ENCODE results near the gene HMGB3.

HMGB3 gene

DNA sequence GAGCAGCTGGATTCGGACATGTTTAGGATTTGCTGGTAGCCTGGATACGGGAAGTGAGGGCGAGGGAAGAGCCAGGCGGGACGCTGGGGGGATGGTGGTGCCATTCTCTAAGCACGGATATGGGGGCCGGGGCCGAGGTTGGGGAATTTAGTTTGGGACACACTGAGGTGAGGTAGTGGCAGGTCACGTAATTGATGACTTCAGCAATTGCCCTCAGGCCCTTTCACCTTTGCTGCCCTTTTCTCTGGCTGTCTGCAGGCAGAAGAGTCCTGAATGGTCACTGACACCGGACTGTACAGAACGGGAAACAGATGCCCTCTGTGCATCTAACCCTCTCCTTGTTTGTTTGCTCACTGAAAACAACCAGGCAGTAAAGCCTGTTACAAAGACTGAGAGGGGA, 16.9 kb upstream of the HMGB3 start:
- H3K27ac ChIP-seq = peak overlapping the region; percentile 55
- TF ChIP-seq, protein P1, sequence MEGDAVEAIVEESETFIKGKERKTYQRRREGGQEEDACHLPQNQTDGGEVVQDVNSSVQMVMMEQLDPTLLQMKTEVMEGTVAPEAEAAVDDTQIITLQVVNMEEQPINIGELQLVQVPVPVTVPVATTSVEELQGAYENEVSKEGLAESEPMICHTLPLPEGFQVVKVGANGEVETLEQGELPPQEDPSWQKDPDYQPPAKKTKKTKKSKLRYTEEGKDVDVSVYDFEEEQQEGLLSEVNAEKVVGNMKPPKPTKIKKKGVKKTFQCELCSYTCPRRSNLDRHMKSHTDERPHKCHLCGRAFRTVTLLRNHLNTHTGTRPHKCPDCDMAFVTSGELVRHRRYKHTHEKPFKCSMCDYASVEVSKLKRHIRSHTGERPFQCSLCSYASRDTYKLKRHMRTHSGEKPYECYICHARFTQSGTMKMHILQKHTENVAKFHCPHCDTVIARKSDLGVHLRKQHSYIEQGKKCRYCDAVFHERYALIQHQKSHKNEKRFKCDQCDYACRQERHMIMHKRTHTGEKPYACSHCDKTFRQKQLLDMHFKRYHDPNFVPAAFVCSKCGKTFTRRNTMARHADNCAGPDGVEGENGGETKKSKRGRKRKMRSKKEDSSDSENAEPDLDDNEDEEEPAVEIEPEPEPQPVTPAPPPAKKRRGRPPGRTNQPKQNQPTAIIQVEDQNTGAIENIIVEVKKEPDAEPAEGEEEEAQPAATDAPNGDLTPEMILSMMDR (conservative IDR thresholded peaks at IDR 0.05) = no peak
- TF ChIP-seq ZFX (IDR thresholded peaks at IDR 0.05) = no peak

DNA sequence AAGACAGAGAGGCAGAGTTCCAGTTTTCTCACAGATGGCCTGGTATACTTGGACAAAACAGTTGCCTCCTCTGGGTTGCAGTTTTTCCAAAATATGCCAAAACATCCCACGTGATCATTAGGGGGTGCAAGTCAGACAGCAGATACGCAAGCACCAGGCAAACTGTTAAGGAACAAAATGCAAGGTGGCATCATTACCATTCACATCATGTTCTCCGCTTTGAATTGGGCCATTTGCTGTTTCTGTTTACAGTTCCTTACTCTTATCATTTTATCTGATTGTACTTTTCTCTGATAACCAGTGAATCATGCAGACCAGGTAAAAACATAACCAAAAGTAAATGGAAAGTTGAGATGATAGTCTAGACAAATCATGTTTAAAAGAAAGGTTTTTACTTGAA, 16.4 kb upstream of the HMGB3 start:
- H3K27ac ChIP-seq = peak overlapping the region; percentile 55
- TF ChIP-seq, protein P1 (conservative IDR thresholded peaks at IDR 0.05) = no peak
- no peak for TF ChIP-seq ZFX (IDR thresholded peaks at IDR 0.05)

DNA sequence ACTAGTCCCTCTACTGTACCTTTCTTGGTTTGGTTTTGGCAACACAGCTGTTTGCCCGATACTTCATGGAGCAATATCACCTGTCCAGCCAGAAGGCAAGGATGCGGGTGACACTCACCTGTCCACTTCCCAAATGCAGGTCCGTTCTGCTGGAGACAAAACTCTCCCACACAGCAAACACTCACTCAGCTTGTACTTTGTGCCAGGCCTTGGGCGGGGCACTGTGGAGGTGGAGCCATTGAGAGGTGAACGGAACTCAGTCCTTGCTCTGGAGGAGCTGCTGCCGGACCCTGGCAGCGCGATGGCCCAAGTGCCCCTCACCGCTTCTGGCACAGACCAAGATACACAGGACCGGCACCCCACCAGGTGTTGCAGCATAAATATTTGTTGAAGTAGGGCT, 15.3 kb upstream of the HMGB3 start:
- no peak overlapping the region for H3K27ac ChIP-seq
- TF ChIP-seq, protein P1 (conservative IDR thresholded peaks at IDR 0.05) = no peak
- no peak for TF ChIP-seq ZFX (IDR thresholded peaks at IDR 0.05)

DNA sequence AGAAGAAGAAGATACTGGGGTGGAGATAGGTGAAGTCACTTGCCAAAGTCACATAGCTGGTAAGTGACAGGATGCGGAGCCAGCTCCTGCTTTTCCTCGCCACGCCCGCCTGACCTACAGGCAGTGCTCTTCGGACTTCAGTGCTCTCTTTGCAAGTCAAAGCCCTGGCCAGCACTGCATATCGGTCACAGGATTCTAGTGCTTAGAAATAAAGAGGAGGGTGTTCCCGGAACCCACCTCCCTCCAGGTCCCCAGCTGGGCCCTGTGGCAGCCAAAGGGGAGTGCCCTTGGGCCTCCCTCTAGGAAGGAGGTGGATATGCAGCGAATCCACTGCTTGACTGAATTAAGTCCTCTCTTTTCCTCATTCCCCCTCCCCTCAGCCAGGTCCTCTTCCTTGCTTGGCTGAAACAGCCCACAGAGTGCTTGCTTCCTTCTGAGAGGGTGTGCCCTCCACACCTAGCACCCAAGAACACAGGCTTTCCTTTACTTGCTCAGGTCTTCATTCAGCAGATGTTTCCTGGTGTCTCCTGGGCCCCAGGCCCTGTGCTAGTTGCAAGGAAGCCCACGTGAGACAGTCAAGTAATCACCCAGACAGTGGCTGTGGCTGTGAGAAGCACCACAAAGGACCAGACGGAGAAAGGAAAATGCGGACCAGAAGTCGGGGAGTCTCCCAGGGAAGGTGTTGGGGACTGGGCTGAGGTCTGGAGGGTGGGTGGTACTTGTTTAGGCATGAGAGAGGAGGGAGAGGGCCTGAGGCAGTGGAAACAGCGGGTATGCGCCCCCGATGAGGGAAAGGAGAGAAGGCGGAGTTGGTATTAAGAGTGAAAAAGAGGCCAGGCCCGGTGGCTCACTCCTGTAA, 14.0 kb upstream of the HMGB3 start:
- H3K27ac ChIP-seq = no peak overlapping the region
- TF ChIP-seq, protein P1 (conservative IDR thresholded peaks at IDR 0.05) = no peak
- no peak for TF ChIP-seq ZFX (IDR thresholded peaks at IDR 0.05)

DNA sequence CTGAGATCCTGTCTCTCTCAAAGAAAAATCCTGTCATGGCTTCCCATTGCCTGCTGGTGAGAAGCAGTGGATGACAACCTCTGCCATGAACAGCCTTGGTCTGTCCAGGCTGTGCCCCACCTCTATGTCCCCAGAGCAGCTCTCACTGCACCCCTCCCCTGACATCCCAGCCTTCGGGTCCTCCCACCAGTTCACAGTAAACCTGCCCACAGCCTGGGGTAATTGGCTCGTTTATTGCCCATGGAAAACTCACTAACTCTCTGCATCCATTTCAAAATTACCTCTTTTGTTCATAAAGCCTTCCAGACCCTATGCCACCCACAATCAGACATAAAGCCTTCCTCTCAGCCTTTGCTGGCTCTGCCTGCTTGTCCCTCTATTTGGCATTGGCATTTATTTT, 10.7 kb upstream of the HMGB3 start:
- TF ChIP-seq, protein P1 (conservative IDR thresholded peaks at IDR 0.05) = no peak
- no peak for TF ChIP-seq ZFX (IDR thresholded peaks at IDR 0.05)
- H3K27ac ChIP-seq = no peak overlapping the region

DNA sequence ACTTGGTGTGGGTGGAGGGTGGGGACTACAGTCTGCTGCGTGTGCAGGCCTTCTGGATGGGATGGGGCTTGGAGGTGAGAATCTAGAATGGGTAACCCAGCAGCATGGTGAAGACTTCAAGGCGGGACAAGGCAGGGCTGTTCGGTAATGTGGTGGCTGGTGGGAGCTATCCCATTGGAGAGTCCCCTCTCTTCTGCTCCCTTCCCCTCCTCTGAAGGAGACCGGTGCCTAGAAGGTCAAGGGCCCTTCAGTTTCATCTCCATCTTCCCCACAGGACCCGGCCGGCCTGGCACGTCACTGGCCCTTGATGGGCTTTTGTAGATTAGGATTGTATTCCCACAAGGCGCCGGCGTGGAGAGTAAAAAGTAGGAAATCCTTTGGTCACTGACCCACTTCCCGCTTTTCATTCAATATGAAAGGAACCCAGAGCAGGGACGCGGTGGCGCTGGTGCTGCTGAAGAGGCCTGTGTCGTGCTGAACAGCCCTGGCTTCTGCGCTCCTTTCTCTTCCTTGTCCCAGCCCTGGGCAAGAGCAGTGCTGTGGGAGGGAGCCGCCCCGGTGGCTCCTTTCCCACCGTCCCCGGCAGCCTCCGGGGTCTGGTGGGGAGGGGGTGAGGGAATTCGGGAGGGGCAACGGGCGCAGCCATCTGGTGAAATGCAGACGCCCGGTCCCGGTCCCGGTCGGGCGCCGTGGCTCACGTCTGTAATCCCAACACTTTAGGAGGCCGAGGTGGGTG, 7.3 kb upstream of the HMGB3 start:
- TF ChIP-seq, protein P1 (conservative IDR thresholded peaks at IDR 0.05) = no peak
- TF ChIP-seq ZFX (IDR thresholded peaks at IDR 0.05) = no peak
- H3K27ac ChIP-seq = no peak overlapping the region
